PC-9 (cell line): ENCODE measurements around the gene CCDC136. TPM values are rescaled to one million over a fixed set of nuclear protein-coding genes. Genes with fewer than 3 reads are reported as not detected.

Source experiments
- BruUV-seq: library from RNA; stranded (reverse); fragments of 400-500 nt; replicated peaks from 2 replicates; lab custom pipeline; 2021; lab: Mats Ljungman, UMichigan
- CTCF ChIA-PET: fragments of 300-600 bp; sonication (Branson Sonifier 250); formaldehyde crosslinking; loops from one replicate; lab custom pipeline; 2022; ENCODE audit warnings: antibody characterized with exemption; lab: Charles Lee
- POLR2A ChIA-PET: fragments of 300-600 bp; sonication (Branson Sonifier 250); formaldehyde crosslinking; loops from one replicate; lab custom pipeline; 2022; ENCODE audit warnings: antibody characterized with exemption; ENCODE audit not compliant: unreplicated experiment; lab: Charles Lee
- DNase-seq, 2 experiments: peaks; one replicate each; pipeline versions ENCODE4 v3.0.0 to v3.0.0-alpha.2; 2015 to 2022; ENCODE audit warnings: mixed read lengths in 1 of 2
- H2AFZ ChIP-seq: fragments of 200-600 bp; sonication (generic); 2 replicates; pipeline ENCODE4 v1.8.1; 2017; ENCODE audit warnings: antibody characterized with exemption
- H3F3A ChIP-seq: fragments of 200-600 bp; sonication (generic); 2 replicates; pipeline ENCODE4 v1.8.1; 2017; ENCODE audit warnings: antibody characterized with exemption, mild to moderate bottlenecking, low read depth; ENCODE audit not compliant: insufficient read depth
- H3K27ac ChIP-seq: fragments of 200-600 bp; sonication (generic); 2 replicates; pipeline ENCODE4 v1.6.1; 2016; ENCODE audit warnings: mixed run types
- H3K27me3 ChIP-seq: fragments of 200-600 bp; sonication (generic); 2 replicates; pipeline ENCODE4 v1.6.1; 2016; ENCODE audit warnings: low read depth, mixed run types; ENCODE audit not compliant: insufficient read depth
- H3K36me3 ChIP-seq: fragments of 200-600 bp; sonication (generic); 2 replicates; pipeline ENCODE4 v1.6.1; 2016; ENCODE audit warnings: low read depth, mixed run types
- H3K4me1 ChIP-seq: fragments of 200-600 bp; sonication (generic); replicated peaks from 2 replicates; pipeline ENCODE4 v1.6.1; 2016; ENCODE audit warnings: mixed run types; ENCODE audit not compliant: insufficient read depth
- H3K4me2 ChIP-seq: fragments of 200-600 bp; sonication (generic); 2 replicates; pipeline ENCODE4 v1.6.1; 2017; ENCODE audit warnings: mixed run types
- H3K4me3 ChIP-seq: fragments of 200-600 bp; sonication (generic); 2 replicates; pipeline ENCODE4 v1.6.1; 2016; ENCODE audit warnings: mixed run types
- H3K79me2 ChIP-seq: fragments of 200-600 bp; sonication (generic); 2 replicates; pipeline ENCODE4 v1.6.1; 2017; ENCODE audit warnings: low read depth, mixed run types
- H3K9me2 ChIP-seq: fragments of 200-600 bp; sonication (generic); 2 replicates; pipeline ENCODE4 v1.8.1; 2017; ENCODE audit warnings: mild to moderate bottlenecking; ENCODE audit not compliant: insufficient read depth
- H3K9me3 ChIP-seq: fragments of 200-600 bp; sonication (generic); 2 replicates; pipeline ENCODE4 v1.8.1; 2016; ENCODE audit warnings: low read depth; ENCODE audit not compliant: insufficient read depth
- H4K20me1 ChIP-seq: fragments of 200-600 bp; sonication (generic); 2 replicates; pipeline ENCODE4 v1.8.1; 2017; ENCODE audit not compliant: insufficient read depth
- CTCF ChIP-seq: fragments of 200-600 bp; sonication (generic); conservative IDR thresholded peaks from 2 replicates; pipeline ENCODE4 v1.6.1; 2017; ENCODE audit warnings: mixed run types, antibody characterized with exemption, mild to moderate bottlenecking, moderate library complexity
- EZH2 ChIP-seq: fragments of 200-600 bp; sonication (generic); IDR thresholded peaks from 2 replicates; pipeline ENCODE4 v1.8.0; 2017; ENCODE audit warnings: antibody characterized with exemption, low read depth
- intact Hi-C: fragments of 100-400 bp; cut with micrococcal nuclease; formaldehyde crosslinking; loops from one replicate; pipeline ENCODE4 v1.10.0; 2022; ENCODE audit not compliant: unreplicated experiment
- total RNA-seq: library from RNA; stranded (reverse); gene quantifications from 2 replicates; pipeline ENCODE4 v1.2.3, GENCODE V29; 2021

CCDC136 gene
- total RNA-seq, 1 experiment from 2014 or later = 7.1 TPM

DNA sequence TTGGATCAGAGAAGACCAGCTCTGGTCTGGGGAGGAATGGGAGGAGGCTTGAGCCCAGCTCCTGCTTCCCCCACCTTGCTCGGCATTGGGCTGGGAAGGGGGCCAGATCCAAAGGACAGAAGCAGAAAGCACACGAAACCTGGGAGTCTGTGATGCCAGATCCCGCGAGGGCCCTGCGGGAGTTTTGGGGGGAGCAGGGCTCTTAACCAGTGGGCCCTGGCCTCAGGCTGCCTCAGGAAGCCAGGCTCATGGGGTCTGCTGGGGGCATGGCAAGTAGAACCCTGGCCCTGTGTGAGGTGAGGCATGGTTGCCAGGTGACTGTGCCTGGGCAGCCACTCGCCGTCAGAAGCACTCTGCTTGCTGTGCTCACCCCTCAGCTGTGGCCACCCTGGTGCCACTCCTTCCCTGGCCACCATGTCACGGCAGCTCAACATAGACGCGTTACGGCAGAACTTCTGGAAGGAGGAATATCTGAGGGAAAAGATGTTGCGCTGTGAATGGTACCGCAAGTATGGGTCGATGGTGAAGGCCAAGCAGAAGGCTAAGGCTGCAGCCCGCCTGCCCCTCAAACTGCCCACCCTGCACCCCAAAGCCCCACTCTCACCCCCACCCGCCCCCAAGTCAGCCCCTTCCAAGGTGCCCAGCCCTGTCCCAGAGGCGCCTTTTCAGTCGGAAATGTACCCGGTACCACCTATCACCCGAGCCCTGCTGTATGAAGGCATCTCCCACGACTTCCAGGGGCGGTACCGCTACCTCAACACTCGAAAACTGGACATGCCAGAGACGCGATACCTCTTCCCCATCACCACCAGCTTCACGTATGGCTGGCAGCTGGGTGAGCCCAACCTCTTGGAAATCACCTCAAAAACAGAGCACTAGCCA, 74.5 kb downstream of the CCDC136 start:
- Histone ChIP-seq H3K4me3 (no peak overlapping the region), H3K4me2 (no peak overlapping the region), H3K36me3 (no peaks in the 10 kb centered on the region), H4K20me1 (peaks cover 5% of the 10 kb centered on the region), H3K79me2 (peaks cover 21% of the 10 kb centered on the region), H3K4me1 (peaks cover 29% of the 10 kb centered on the region), H2AFZ (no peak overlapping the region), H3K27me3 (no peaks in the 10 kb centered on the region), H3K9me3 (no peaks in the 10 kb centered on the region), H3F3A (peaks cover 25% of the 10 kb centered on the region; the same call in 1 of the 2 replicates), H3K9me2 (no peaks in the 10 kb centered on the region), H3K27ac (no peak overlapping the region)
- ChIA-PET CTCF (no interaction called here), POLR2A (no interaction called here)
- intact Hi-C loops = no loop called here
- BruUV-seq = no TSS peak
- TF ChIP-seq EZH2 (no peak), CTCF (no peak)
- no peak for DNase-seq

GRCh38 chr7:128867241-128867640, 75.5 kb downstream of the CCDC136 start:
- CTCF ChIA-PET = no interaction called here
- no peaks in the 10 kb centered on the region for H3K27me3 ChIP-seq
- H3K27ac ChIP-seq = no peak overlapping the region
- H2AFZ ChIP-seq = no peak overlapping the region
- peaks cover 34% of the 10 kb centered on the region for H3K4me1 ChIP-seq
- peaks cover 35% of the 10 kb centered on the region for H3F3A ChIP-seq
- H3K79me2 ChIP-seq = peaks cover 21% of the 10 kb centered on the region
- DNase-seq = no peak
- H3K4me3 ChIP-seq = no peak overlapping the region
- H3K9me2 ChIP-seq = no peaks in the 10 kb centered on the region
- no TSS peak for BruUV-seq
- intact Hi-C loops = no loop called here
- POLR2A ChIA-PET = no interaction called here
- no peaks in the 10 kb centered on the region for H3K9me3 ChIP-seq
- peaks cover 5% of the 10 kb centered on the region for H4K20me1 ChIP-seq
- no peaks in the 10 kb centered on the region for H3K36me3 ChIP-seq
- no peak overlapping the region for H3K4me2 ChIP-seq
- TF ChIP-seq EZH2 (no peak), CTCF (no peak)

DNA sequence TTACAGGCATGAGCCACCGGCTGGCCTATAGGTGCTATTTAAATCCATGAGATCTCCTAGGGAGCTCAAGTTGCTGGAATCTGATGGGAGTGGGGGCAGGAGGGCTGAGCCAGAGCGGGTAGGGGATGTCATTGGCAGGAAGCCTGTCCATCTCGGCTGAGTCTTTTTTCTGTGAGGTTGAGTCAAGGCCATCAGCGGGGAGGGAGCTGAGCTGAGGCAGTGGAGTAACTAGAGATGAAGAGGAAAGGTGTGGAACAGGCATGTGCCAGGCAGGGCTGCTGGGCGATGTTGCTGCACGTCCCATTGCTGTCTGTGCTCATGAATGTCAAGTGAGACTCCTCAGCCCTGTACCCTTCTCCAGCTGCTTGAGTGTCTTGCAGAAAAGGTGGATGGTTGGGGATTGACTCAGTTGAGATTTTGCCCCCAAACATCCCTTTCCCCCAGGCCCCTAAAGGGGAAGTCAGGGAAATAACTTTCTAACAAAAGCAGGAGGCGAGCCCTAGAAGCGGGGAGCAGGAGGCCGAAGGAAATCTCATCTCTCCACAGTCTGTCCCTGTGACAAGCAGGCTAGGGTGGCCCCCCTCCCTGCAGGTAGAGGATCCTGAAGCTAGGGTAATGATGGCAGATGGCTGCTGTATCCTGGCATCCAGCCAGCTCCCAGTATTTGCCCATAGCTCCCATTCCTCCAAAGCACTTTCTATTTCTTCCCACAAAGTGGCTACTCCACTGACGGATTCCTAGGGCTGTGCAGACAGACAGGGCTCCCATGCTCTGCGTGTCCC, 76.3 kb downstream of the CCDC136 start:
- Histone ChIP-seq H3K4me1 (peaks cover 42% of the 10 kb centered on the region), H3K4me2 (peak overlapping the region; percentile 93), H4K20me1 (peaks cover 5% of the 10 kb centered on the region), H3K9me3 (no peaks in the 10 kb centered on the region), H3K9me2 (no peaks in the 10 kb centered on the region), H3F3A (peaks cover 37% of the 10 kb centered on the region), H3K36me3 (no peaks in the 10 kb centered on the region), H3K4me3 (peak overlapping the region; percentile 60; the same call in 1 of the 2 replicates), H3K27me3 (no peaks in the 10 kb centered on the region), H3K79me2 (peaks cover 18% of the 10 kb centered on the region), H3K27ac (no peak overlapping the region), H2AFZ (no peak overlapping the region)
- ChIA-PET CTCF (no interaction called here), POLR2A (no interaction called here)
- BruUV-seq = no TSS peak
- no peak for DNase-seq
- no peak for TF ChIP-seq CTCF
- no peak for TF ChIP-seq EZH2
- intact Hi-C loops = no loop called here
